HPDE6-E6E7 (cell line): ENCODE measurements around the gene KCNRG.
"Not testable (repeated sequence)": the region's sequence is repeated elsewhere in the genome, so short reads cannot be mapped to it uniquely, and the experiment has no call there.

ENCODE experiments used
- DNase-seq: peaks from one replicate; pipeline ENCODE4 v3.0.0; 2011; ENCODE audit warnings: missing footprints; ENCODE audit errors: extremely low spot score

Gene KCNRG

GRCh38 chr13:50011461-50011860, 3.8 kb upstream of the KCNRG start:
- no peak for DNase-seq

DNA sequence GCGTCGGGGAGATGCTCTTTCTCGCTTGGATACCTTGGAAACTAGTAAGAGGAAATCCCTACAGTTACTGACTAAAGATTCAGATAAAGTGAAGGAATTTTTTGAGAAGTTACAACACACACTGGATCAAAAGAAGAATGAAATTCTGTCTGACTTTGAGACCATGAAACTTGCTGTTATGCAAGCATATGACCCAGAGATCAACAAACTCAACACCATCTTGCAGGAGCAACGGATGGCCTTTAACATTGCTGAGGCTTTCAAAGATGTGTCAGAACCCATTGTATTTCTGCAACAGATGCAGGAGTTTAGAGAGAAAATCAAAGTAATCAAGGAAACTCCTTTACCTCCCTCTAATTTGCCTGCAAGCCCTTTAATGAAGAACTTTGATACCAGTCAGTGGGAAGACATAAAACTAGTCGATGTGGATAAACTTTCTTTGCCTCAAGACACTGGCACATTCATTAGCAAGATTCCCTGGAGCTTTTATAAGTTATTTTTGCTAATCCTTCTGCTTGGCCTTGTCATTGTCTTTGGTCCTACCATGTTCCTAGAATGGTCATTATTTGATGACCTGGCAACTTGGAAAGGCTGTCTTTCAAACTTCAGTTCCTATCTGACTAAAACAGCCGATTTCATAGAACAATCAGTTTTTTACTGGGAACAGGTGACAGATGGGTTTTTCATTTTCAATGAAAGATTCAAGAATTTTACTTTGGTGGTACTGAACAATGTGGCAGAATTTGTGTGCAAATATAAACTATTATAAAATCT, 2.7 kb upstream of the KCNRG start:
- DNase-seq, result no peak

- DNase-seq, result no peak
These were observed 858 bp upstream of the KCNRG start for GRCh38 chr13:50014386-50014785.

DNA sequence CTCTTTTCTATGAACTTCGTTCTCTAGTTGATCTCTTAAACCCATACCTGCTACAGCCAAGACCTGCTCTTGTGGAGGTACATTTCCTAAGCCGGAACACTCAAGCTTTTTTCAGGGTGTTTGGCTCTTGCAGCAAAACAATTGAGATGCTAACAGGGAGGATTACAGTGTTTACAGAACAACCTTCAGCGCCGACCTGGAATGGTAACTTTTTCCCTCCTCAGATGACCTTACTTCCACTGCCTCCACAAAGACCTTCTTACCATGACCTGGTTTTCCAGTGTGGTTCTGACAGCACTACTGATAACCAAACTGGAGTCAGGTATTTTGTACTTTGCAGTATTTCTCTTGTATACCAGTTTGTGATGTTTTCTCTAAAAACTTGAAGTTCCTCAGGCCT, 506 bp downstream of the KCNRG start:
- DNase-seq, result no peak

GRCh38 chr13:50016444-50016843, 1.2 kb downstream of the KCNRG start:
- DNase-seq, result no peak

DNA sequence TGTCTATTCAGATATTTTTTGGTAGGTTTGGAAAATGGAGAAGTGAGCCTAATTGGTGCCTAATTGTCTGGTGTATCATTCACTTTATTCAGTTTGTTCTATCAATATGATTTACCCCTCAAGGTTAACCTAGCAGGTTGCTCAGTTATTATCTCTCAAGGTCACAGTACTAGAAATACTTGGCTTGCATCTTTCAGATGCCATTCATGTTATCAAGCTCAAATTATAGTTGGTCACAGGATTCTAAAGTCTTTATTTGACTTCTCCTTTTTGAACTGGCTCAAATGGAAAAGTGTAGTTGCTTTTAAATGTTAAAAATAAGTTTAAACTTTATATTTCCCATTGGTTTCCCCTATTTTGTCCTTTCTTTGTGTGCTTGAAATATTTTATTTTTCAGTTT, 2.6 kb downstream of the KCNRG start:
- no peak for DNase-seq

- DNase-seq, result no peak
These were observed 10.2 kb downstream of the KCNRG start for GRCh38 chr13:50025436-50025835.

DNA sequence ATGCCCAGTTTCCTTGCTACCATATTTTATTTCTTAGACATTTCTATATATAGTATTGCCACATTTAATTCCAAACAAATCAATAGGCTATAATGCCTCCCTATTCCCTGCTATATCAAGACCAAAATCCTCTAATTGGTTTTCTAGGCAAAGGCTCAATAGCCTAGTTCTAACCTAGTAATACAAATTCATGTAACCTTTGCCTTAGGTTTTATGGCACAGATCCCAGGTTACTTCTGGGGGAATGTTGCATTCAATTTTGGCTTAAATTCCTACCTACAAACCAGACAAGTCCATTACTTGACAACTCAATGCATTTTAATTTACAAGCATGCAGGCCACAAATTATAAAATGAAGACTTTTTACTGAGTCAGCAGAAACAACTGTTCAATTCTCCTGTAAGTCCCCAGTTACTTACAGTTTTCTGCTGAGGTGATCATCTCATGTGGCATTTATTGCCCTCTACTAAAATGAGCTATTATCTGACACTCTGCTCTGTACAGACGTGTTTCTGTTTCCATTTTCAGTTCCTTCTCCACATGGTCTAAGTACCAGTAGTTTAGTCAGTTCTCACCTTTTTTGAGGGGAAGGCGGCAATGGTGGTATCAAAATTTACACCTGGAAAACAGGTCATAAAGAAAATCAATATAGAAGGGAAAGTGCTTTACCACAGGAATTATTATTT, 11.7 kb downstream of the KCNRG start:
- DNase-seq, result no peak

GRCh38 chr13:50030315-50030714, 15.1 kb downstream of the KCNRG start:
- no peak for DNase-seq

DNA sequence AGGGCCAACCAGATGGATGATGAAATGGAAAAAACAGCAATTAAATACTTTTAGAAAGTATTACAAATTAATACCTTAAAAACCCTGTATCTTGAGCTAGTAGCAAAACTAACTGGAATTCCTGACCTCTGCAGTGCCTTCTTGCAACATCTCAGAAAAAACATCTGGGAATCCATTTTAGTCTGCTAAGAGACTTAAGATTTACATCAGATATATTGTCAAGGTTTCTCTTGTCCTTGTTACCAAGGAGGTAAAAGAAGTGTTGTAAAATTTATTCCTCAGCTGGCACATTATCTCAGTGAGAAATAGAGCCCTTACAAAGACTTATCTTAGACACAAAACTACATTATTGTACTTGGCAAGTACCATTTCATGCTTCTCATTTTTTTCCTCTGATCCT, 18.5 kb downstream of the KCNRG start:
- no peak for DNase-seq

DNA sequence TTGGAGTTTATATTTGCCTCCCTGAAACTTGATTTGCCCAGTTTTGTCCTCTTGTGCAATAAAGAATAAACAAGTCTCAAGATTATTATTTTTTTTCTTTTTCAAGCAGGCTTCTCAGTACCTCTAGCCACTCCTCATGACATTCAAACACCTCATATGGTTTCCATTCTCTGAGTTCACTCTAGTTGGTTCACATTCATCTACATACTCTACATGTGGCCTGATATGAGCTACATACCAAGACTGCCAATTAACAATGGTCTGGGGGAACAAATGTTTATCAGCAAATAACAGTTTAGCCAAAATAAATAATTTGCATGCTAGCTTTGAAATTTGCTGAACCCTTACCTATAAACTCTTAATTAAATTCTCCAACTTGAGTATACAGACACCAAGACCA, 22.5 kb downstream of the KCNRG start:
- DNase-seq, result no peak

DNA sequence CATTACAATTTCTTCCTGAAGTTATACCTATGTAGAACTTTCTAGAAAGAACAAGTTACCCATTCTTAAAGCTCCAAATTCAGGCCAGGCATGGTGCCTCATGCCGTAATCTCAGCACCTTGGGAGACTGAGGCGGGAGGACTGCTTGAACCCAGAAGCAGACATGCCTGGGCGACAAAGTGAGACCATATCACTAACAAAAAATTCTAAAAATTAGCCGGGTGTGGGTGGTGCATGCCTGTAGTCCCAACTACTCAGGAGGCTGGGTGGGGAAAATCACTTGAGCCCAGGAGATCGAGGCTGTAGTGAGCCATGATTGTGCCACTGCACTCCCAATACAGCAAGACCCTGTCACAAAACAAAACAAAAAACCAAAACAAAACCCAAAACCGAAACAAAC, 23.0 kb downstream of the KCNRG start:
- no peak for DNase-seq

- DNase-seq, result no peak
These were observed 37.2 kb downstream of the KCNRG start for GRCh38 chr13:50052478-50052877.

GRCh38 chr13:50053844-50054243, 38.6 kb downstream of the KCNRG start:
- DNase-seq, result no peak

- no peak for DNase-seq
These were observed 40.2 kb downstream of the KCNRG start for GRCh38 chr13:50055454-50055853.

- no peak for DNase-seq
These were observed 45.5 kb downstream of the KCNRG start for GRCh38 chr13:50060718-50061117.

DNA sequence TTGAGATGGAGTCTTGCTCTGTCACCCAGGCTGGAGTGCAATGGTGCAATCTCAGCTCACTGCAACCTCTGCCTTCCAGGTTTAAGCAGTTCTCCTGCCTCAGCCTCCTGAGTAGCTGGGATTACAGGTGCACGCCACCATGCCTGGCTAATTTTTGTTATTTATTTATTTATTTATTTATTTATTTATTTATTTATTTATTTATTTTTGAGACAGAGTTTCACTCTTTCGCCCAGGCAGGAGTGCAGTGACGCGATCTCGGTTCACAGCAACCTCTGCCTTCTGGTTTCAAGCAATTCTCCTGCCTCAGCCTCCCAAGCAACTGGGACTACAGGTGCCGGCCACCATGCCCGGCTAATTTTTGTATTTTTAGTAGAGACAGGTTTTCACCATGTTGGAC, 47.1 kb downstream of the KCNRG start:
- not testable (repeated sequence) for DNase-seq

DNA sequence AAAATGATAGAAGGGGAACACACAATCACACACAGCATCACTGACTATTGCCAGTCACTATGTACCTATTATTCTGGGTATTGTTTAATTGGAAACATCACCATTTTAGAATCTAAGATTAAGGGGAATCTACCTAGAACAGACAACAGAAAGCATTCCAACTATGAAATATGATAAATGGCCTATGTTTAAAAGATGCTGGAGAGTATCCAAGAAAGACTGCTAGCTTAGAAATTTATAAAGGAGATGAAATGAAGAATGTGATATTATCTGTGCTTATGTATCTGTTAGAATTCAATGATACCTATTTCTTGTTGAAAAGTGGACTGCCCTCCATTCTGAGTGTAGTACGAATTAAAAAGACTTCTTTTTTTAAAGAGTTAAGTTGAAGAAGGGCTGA, 50.5 kb downstream of the KCNRG start:
- DNase-seq, result no peak

GRCh38 chr13:50068508-50068907, 53.3 kb downstream of the KCNRG start:
- no peak for DNase-seq

DNA sequence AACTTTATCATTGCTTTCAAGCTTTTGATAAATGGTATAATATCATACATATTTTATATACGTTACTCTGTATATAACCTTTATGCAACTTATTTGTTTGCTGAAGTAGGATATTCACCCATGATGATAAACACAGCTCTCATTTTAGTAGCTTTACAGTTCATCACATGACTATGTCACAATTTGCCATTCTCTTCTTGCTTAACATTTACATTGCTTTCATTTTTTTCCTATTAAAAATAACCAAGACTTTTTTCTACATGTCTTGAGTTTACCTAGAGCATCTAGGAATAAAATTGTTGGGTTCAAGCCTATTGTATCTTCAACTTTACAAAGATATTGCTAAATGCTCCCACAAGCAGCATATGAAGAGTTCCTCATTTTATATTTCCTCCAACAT, 54.0 kb downstream of the KCNRG start:
- DNase-seq, result no peak

DNA sequence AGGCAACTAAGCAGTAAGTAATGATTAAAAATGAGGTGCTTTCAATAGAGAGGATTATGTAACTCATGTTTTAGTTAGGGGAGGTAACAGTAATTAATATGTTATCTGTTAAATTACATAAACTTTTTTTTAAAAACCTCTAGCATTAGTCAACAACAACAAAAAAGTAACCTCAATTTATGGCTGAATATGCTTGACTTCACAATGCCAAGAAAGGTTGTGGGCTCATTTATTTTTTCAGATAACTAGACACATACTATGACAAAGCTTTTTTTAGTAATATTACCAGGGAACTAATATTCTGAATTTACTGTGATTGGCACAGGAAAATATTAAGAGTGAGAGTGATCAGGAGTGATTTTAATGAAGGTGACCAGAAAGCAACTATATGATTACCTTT, 54.9 kb downstream of the KCNRG start:
- DNase-seq, result no peak
